ENCODE results near the gene KDM4D. TPM values are rescaled to one million over a fixed set of nuclear protein-coding genes. Genes with fewer than 3 reads are reported as not detected.
"Not testable (repeated sequence)": the region's sequence is repeated elsewhere in the genome, so short reads cannot be mapped to it uniquely, and the experiment has no call there.

KDM4D gene
- polyA plus RNA-seq, 3 donors, result 0.03 to 0.16 TPM; not detected in 1

DNA sequence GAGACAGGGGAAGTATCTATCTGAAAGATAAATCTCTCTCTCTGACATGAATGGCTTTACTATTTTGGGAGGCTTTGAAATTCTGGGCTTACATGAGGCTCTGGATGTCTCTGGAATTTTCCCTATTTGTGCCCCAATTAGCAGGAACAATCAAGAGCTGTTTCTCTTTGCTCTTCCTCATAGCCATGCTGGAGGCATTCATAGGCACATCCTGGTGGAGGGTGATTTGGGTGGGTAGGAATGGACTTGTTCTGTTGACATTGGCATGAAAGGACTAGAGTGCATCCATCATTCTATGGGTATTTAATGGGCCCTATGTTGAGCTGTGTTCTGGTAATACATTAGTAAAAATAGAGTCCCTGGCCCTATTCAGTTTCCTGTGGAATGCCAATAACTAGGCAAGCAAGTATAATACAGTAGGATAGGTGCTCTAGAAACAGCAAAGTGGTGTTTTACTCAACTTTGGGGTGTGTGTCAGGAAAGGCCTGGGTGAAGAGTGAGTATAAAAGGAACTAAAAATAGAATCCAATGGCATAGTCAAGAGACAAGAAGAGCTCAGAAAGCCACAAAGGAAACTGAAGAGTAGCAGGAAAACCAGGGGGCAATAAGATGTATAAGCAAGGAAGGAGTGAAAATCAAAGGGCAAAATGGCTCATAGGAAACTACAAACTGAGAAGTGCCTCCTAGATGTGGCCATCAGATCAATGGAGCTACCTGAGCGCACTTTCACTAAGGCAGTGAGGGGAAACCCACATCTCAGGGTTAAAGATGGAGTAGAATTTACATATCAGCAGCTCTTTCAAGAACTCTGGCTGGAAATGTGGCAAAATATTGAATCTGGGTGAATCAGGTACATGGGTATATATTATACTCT is 45.2 kb upstream of the KDM4D start:
- Histone ChIP-seq H3K36me3 (replicated peaks in 1 of 2; ENCODE audit: control insufficient read depth in 1 of 2, insufficient read depth in 2 of 2, low read length in 2 of 2) (no peaks in the 10 kb centered on the region), H3K9ac (ENCODE audit: insufficient read depth, low read length, poor library complexity, severe bottlenecking) (no peak overlapping the region), H4K20me1 (ENCODE audit: insufficient read depth, low read length) (no peaks in the 10 kb centered on the region), H3K4me1 (ENCODE audit: control insufficient read depth in 1 of 2, insufficient read depth in 2 of 2, low read length in 2 of 2) (peaks cover 0 to 4% of the 10 kb centered on the region in 2 donors), H3K27me3 (ENCODE audit: control insufficient read depth in 2 of 2, insufficient read depth in 2 of 2, low read length in 2 of 2) (no peaks in the 10 kb centered on the region), H3K9me3 (replicated peaks in 1 of 2; ENCODE audit: control insufficient read depth in 1 of 2, insufficient read depth in 1 of 2, low read length in 2 of 2) (no peaks in the 10 kb centered on the region), H3K4me3 (replicated peaks in 1 of 3; ENCODE audit: low read depth in 2 of 3, low read length in 3 of 3) (no peak overlapping the region), H3K79me2 (ENCODE audit: insufficient read depth, low read length) (no peaks in the 10 kb centered on the region), H3K27ac (ENCODE audit: low read depth in 1 of 2, low read length in 2 of 2) (no peak overlapping the region), H3K4me2 (replicated peaks; ENCODE audit: extremely low read depth, low read length, poor library complexity, severe bottlenecking) (no peak overlapping the region), H2AFZ (ENCODE audit: insufficient read depth, low read depth, low read length, poor library complexity, severe bottlenecking) (no peak overlapping the region)
- intact Hi-C loops (cut with micrococcal nuclease), result no loop called here
- no peak overlapping the region for H3K4me3 Mint-ChIP-seq
- H3K4me1 Mint-ChIP-seq, result peaks cover 26% of the 10 kb centered on the region
- H3K36me3 Mint-ChIP-seq, result no peaks in the 10 kb centered on the region
- 100% methylated on average over 1 of the region's 1 CpG for WGBS (ENCODE audit: insufficient coverage)
- no peak for DNase-seq
- no peak overlapping the region for H3K27ac Mint-ChIP-seq
- peaks cover 0 to 9% (median 3%) of the 10 kb centered on the region in 7 donors for H3K9me3 Mint-ChIP-seq
- H3K27me3 Mint-ChIP-seq (ENCODE audit: low read depth in 3 of 3), result peaks cover 0 to 3% (median 0%) of the 10 kb centered on the region in 3 donors
- TF ChIP-seq, protein P1, sequence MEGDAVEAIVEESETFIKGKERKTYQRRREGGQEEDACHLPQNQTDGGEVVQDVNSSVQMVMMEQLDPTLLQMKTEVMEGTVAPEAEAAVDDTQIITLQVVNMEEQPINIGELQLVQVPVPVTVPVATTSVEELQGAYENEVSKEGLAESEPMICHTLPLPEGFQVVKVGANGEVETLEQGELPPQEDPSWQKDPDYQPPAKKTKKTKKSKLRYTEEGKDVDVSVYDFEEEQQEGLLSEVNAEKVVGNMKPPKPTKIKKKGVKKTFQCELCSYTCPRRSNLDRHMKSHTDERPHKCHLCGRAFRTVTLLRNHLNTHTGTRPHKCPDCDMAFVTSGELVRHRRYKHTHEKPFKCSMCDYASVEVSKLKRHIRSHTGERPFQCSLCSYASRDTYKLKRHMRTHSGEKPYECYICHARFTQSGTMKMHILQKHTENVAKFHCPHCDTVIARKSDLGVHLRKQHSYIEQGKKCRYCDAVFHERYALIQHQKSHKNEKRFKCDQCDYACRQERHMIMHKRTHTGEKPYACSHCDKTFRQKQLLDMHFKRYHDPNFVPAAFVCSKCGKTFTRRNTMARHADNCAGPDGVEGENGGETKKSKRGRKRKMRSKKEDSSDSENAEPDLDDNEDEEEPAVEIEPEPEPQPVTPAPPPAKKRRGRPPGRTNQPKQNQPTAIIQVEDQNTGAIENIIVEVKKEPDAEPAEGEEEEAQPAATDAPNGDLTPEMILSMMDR (IDR thresholded peaks at IDR 0.05), result no peak

GRCh38 chr11:94932072-94932471 is 41.4 kb upstream of the KDM4D start:
- H3K36me3 Mint-ChIP-seq; H3K36me3 ChIP-seq (replicated peaks in 1 of 2; ENCODE audit: control insufficient read depth in 1 of 2, insufficient read depth in 2 of 2, low read length in 2 of 2); H3K79me2 ChIP-seq (ENCODE audit: insufficient read depth, low read length); H3K27me3 ChIP-seq (ENCODE audit: control insufficient read depth in 2 of 2, insufficient read depth in 2 of 2, low read length in 2 of 2); H3K9me3 Mint-ChIP-seq; H3K4me3 Mint-ChIP-seq; H3K4me2 ChIP-seq (replicated peaks; ENCODE audit: extremely low read depth, low read length, poor library complexity, severe bottlenecking); H3K4me1 Mint-ChIP-seq; H3K27ac Mint-ChIP-seq; DNase-seq; H3K4me3 ChIP-seq (replicated peaks in 1 of 3; ENCODE audit: low read depth in 2 of 3, low read length in 3 of 3); H3K4me1 ChIP-seq (ENCODE audit: control insufficient read depth in 1 of 2, insufficient read depth in 2 of 2, low read length in 2 of 2); H3K27ac ChIP-seq (ENCODE audit: low read depth in 1 of 2, low read length in 2 of 2); H3K9ac ChIP-seq (ENCODE audit: insufficient read depth, low read length, poor library complexity, severe bottlenecking); H2AFZ ChIP-seq (ENCODE audit: insufficient read depth, low read depth, low read length, poor library complexity, severe bottlenecking); intact Hi-C loops (cut with micrococcal nuclease); H3K27me3 Mint-ChIP-seq (ENCODE audit: low read depth in 3 of 3); H3K9me3 ChIP-seq (replicated peaks in 1 of 2; ENCODE audit: control insufficient read depth in 1 of 2, insufficient read depth in 1 of 2, low read length in 2 of 2); H4K20me1 ChIP-seq (ENCODE audit: insufficient read depth, low read length): not testable (repeated sequence)

Measured in CD14-positive monocyte (primary cell).